GM21786 (cell line): Measurements from ENCODE around the gene METAP2.
A peak's percentile ranks its signal among the peaks of the same experiment; 100 is the strongest.
"Not testable (repeated sequence)": the region's sequence is repeated elsewhere in the genome, so short reads cannot be mapped to it uniquely, and the experiment has no call there.

Experiments used
- ATAC-seq: cut with Tn5 transposase; IDR thresholded peaks from one replicate; pipeline ENCODE4 v1.9.1; 2021; ENCODE audit not compliant: unreplicated experiment

Gene METAP2

DNA sequence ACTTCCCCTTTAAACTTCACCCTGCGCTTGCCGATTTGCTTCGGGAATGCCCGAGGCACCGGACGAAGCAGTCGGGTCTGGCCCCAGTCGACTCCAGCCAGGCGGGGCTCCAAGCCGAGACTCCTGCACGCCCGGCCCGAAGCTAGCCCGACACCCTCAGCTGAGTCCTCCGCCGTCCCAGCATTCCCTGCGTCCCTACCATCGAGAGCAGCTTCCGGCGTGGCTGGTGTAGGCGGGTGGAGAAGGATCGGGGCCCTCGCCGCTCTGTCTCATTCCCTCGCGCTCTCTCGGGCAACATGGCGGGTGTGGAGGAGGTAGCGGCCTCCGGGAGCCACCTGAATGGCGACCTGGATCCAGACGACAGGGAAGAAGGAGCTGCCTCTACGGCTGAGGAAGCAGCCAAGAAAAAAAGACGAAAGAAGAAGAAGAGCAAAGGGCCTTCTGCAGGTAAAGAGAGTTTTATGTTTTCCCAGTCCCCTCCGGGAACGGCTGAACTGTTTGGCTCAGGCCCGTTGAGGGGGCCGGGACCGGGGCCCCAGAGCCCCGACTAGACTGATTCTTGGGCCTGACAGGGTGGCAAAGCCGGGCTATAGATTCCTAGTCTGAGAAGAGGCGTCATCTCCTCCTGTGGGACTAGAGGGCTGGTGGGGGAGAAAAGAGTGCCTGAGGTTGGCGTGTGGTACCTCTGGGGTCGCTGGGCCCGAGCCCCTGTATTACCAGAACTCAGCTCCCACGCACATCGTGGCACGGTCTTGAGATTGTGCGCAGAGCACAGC, at the start of gene METAP2:
TSS of gene METAP2 (plus strand) at position 269 of the 776 bp plus-strand sequence. CDS start at position 297, 28 bp downstream.
- ATAC-seq, result peak; percentile 97

DNA sequence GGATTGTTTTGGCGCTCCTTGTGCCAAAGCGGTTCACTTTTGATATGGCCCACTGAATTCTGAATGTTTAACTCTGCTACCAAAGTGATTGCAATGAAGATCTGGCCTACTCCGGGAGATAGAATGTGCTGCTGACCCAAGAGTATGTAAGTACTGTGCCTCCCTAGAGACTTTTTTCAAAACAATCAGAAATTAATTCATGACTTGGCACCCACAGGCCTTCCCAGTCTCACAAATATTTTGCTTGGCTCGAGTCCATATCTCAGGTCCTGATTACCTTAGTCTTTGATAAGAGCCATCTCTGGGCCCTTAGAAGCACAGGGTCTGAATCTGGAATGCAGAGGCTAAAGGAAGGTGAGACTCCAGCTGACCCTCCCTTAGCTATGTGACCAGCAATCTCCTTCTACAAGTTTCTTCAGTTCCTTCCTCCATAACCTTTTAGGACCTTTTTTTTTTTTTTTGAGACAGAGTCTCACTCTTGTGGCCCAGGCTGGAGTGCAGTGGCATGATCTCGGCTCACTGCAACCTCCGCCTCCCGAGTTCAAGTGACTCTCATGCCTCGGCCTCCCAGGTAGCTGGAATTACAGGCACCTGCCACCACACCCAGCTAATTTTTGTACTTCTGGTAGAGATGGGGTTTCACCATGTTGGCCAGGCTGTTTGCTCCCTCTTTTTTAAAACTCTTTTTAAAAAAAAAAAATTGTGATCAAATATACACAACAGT, 49.5 kb upstream of the METAP2 start:
- no peak for ATAC-seq

DNA sequence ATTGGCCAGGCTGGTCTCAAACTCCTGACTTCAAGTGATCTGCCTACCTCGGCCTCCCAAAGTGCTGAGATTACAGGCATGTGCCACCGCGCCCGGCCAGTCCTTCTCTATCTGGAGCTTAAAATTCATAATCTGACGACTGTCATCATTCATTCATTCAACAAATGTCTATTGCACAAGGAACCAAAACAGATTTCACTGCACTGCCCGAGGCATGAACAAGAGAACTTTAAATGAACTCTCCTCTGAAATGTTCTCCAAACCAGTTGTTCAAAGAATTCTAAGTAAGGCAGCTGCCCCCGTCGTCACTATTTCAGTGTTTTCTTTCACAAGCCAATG, 44.8 kb upstream of the METAP2 start:
- ATAC-seq, result no peak

DNA sequence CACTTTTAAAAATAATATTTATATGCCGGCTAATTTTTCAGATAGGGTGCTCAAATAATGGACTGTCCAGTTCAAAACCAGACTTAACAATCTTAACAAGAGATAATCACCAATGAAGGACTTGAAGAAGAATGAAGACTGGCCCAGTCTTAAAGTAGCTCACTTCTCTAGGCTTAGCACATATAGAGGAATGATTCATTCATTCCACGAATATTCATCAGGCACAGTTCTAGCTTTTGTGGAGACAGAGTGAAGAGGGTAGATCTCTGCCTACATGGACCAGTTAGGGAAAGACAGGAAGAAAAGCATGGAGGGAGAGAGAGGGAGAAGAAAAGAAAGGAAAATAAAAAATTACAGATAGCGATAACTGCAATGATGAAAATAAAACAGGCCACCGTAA, 42.8 kb upstream of the METAP2 start:
- ATAC-seq, result no peak

GRCh38 chr12:95435355-95435754, 38.6 kb upstream of the METAP2 start:
- ATAC-seq, result no peak

DNA sequence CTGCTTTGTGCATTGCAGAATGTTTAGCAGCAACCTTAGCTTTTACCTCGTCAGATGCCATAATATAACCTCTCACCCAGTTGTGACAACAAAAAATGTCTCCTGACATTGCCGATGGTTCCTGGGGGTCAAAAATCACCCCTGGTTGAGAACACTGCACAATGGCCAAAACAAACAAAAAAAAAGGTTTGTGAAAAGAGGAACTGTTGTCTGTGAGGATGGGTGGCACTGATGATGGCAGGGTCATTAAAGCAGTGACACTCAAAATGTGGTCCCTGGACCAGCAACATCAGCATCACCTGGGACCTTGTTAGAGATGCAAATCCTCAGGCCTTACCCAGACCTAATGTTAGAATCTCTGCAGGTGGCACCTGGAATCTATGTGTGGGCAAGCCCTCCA, 36.4 kb upstream of the METAP2 start:
- ATAC-seq, result no peak

DNA sequence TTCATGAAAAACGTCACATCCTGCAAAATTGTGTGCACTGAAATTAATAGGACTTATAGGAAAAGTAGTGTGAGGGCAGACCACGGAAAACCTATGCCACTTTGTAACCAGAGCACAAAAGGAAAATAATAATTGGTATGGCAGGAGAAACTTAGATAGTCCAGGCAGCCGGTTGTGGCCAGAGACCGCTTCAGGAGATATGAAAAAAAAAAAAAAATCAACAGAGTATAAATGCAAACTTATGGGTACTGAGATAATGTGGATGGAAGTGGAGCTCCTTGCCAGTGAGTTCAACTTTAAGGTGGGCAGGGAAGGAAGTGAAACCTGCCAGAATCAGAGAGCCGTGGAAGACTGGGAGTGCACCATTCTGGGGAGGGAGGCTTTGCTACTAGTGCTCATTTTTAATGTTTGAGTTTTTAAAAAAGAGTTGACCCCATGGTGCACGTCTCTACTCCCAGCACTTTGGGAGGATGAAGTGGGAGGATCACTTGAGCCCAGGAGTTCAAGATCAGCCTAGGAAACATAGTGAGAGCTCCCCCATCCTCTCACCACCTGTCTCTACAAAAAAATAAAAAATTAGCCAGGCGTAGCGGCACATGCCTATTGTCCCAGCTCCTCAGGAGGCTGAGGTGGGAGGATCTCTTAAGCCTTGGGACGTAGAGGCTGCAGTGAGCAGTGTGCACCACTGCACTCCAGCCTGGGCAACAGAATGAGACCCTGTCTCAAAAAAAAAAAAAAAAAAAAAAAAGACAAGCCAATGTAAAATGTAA, 34.3 kb upstream of the METAP2 start:
- peak; percentile 50 for ATAC-seq

DNA sequence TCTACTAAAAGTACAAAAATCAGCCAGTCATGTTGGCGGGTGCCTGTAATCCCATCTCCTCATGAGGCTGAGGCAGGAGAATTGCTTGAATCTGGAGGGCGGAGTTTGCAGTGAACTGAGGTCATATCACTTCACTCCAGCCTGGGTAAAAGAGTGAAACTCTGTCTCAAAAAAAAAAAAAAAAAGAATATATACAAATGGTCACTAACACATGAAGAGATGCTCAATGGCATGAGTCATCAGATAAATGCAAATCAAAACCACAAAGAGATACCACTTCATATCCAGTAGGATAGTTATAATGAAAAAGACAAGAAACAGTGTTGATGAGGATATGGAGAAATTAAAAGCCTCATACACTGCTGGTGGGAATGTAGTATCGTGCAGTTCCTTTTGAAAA, 33.6 kb upstream of the METAP2 start:
- ATAC-seq, result no peak

DNA sequence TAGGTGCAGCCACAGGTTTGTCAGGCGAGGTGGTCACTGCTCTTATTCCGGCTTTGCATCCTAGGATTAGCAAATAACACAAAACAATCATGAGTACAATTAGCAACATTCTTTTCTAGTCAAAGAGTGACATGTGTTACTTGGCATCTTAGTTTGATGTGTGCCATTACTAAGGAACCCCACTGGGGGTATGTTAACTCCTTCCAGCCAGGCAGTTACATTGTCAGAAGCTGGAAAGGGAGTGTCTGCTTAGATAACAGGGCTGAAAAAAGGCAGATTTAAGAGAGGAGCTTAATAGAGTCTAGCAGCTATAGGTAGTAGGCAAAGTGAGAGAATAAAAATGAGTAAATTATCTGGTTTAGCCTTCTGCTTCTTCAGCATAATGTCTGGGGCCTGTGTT, 30.5 kb upstream of the METAP2 start:
- ATAC-seq, result no peak

DNA sequence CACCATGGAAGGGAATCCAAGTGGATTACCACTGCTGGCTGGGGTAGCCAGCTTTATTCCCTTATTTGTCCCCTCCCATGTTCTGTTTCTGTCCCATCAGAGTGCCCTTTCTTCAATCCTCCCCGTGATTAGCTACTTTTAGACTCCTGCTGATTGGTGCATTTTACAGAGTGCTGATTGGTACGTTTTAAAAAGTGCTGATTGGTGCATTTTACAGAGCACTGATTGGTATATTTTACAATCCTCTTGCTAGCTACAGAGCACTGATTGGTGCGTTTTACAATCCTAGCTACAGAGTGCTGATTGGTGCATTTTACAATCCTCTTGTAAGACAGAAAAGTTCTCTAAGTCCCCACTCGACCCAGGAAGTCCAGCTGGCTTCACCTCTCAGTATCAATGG, 28.9 kb upstream of the METAP2 start:
- not testable (repeated sequence) for ATAC-seq

DNA sequence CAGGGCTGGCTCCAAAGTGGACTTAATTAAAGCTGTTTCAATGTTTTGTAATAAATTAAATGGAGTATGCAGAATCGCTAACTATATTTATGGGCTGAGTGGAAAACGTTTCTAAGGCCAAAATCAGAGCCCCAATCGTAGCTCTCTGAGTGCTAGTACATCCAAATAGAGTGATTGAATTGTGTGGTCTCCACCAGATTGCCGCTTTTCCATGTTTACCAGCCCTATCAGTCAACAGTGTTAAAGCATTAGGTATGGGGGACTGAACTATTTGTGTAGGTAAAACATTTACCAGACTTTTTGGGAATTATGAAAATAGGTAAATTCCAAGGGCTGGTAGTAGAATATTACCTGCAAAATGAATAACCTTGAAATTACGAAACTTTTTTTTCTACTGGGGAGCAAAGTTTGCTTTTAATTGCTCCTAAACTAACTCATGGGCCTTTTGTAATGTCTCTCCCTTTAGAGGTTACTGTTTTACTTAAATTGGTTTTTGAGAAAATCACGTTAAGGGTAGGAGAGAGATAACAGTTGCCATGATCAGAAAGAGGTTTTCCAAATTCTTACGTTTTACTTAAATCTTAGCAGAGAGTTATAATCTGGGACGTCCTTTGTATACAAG, 28.0 kb upstream of the METAP2 start:
- no peak for ATAC-seq

DNA sequence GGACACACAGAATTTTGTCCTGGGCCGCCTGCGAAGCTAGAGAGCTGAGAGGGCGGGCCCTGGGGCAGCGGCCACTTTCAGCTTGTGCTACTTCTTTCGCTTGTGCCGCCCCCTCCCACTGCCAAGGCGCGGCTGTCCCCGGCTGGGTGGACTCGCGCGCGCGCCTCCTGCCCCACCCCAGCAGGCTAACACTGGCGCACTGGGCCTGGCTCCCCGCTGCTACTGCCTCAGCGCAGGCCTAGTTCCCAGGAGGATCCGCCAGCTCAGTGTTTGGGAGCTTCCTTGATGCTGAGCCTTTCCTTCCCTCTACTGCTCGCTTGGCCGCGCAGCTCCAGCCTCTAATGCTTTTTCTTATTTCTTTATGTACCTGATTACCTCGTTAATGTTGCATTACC, 27.4 kb upstream of the METAP2 start:
- no peak for ATAC-seq

DNA sequence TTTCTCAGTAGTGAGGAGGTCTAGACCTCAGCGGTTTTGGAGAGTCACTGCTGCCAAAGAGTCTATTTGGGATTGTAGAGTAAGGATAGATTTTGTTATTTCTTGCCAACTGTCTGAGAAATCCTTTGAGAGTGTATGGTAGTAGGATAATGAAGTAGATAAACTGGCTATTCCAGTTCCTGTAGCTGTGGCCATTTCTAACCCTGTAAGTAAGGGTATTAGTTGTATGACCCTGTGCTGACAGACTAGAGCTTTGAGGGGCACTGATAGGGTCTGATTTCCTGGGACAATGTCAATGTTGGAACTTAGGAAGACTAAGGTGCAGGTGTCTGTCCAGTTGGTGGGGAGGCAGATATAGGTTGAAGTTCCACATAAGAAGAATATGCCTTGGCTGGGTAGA, 24.3 kb upstream of the METAP2 start:
- not testable (repeated sequence) for ATAC-seq

GRCh38 chr12:95452501-95452900, 21.5 kb upstream of the METAP2 start:
- ATAC-seq, result not testable (repeated sequence)

DNA sequence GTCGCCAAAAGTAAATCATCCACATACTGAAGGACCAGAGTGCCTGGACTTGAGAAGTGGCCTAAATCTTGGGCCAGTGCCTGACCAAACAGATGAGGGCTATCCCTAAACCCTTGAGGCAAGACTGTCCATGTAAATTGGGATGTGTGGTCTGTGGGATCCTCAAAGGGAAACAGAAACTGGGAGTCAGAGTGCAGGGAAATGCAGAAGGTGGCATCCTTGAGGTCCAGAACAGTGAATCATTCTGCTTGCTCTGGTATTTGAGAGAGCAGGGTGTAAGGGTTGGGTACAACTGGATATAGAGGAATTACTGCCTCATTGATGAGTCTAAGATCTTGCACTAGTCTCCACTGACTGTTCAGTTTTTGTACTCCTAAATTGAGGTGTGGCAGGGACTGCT, 20.1 kb upstream of the METAP2 start:
- ATAC-seq, result not testable (repeated sequence)

GRCh38 chr12:95454780-95455215, 19.2 kb upstream of the METAP2 start:
- ATAC-seq, result not testable (repeated sequence)

DNA sequence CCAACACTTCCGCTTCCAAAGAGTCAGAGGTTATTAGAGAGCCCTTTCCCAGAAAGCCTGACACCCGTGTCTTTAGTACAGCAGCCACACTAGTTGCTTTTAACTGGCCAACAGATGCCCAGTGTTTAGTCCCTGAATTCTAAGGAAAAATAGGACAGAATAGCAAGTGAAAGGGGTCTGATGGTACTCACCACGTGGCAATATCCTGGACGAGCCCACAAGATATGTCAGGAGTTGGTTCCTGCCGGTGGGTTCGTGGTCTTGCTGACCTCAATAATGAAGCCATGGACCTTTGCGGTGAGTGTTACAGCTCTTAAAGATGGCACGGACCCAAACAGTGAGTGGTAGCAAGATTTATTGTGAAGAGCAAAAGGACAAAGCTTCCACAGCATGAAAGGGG, 16.3 kb upstream of the METAP2 start:
- not testable (repeated sequence) for ATAC-seq

DNA sequence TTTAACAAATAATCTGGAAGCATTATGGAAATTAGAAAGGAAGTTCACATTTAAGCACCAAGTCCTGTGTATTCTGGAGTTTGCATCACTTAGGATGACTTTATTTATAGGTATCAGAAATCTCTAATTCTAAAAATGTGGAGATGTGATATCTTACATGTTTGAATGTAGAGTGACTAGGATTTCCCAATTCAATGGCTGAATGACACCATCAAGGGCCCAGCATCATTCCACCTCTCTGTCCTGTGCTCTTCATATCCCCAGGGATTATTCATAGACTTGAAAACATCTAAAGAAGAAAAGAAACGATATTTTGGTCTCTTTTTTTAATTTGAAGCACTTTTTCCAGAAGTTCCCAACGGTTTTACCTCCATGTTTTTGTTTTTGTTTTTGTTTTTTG, 15.2 kb upstream of the METAP2 start:
- no peak for ATAC-seq

GRCh38 chr12:95459310-95459709, 14.6 kb upstream of the METAP2 start:
- ATAC-seq, result no peak

DNA sequence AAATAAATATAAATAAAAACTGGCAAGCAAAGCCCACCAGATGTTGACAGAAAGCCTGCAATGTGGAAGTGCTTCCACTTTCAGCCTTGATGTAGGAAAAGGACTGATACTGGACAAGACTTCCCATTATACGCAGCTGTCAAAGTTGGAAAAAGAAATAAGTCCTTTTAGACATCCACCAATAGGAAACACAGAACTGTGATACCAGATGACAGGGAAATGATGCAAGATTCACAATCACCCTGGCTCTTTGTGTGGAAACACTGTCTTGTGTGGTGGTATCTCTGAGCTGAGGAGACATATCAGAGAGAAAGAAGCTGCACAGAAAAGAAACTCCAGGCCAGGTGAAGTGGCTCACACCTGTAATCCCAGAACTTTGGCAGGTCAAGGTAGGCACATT, 13.8 kb upstream of the METAP2 start:
- no peak for ATAC-seq

DNA sequence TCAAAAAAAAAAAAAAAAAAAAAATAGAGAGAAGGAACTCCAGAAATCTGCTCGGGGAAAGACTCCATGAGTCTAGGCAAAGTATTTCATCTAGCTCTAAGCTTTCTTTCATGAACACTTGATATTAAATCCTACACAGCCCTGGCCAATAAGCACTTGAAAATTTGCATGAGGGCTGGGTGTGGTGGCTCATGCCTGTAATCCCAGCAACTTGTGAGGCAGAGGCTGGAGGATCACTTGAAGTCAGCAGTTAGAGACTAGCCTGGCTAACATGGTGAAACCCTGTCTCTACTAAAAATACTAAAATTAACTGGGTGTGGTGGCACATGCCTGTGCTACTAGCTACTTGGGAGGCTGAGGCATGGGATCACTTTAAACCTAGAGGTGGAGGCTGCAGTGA, 13.1 kb upstream of the METAP2 start:
- no peak for ATAC-seq
